T-helper 2 cell treated with Interferon-gamma antibody and Interleukin-4, amounts not matched to agents 100 ng/mL and 5 ng/mL, for 36 hours (primary cell): ENCODE measurements around the gene SHKBP1. TPM values are rescaled to one million over a fixed set of nuclear protein-coding genes. Genes with fewer than 3 reads are reported as not detected.
"Not testable (repeated sequence)": the region's sequence is repeated elsewhere in the genome, so short reads cannot be mapped to it uniquely, and the experiment has no call there.

Source experiments
- intact Hi-C: fragments of 100-400 bp; cut with micrococcal nuclease; formaldehyde crosslinking; loops from one replicate; pipeline ENCODE4 v1.15.1; 2023
- total RNA-seq: library from RNA; stranded (reverse); gene quantifications from 2 replicates; pipeline ENCODE4 v1.2.3, GENCODE V29; 2022

The SHKBP1 gene
- total RNA-seq, 1 donor from 2014 or later = 141 TPM

- intact Hi-C loops = no loop called here
These were observed 5.8 kb downstream of the SHKBP1 start for GRCh38 chr19:40582467-40582866.

- intact Hi-C loops = no loop called here
These were observed 6.6 kb downstream of the SHKBP1 start for GRCh38 chr19:40583283-40583682.

- intact Hi-C loops = no loop called here
These were observed 7.3 kb downstream of the SHKBP1 start for GRCh38 chr19:40584007-40584406.

GRCh38 chr19:40585241-40585981 is 8.7 kb downstream of the SHKBP1 start:
- intact Hi-C loops = no loop called here

GRCh38 chr19:40585982-40586422 is 9.3 kb downstream of the SHKBP1 start:
- intact Hi-C loops = no loop called here

- intact Hi-C loops = no loop called here
These were observed 9.9 kb downstream of the SHKBP1 start for GRCh38 chr19:40586611-40587010.

- intact Hi-C loops = no loop called here
These were observed 11.6 kb downstream of the SHKBP1 start for GRCh38 chr19:40588110-40588854.

- intact Hi-C loops = no loop called here
These were observed 12.4 kb downstream of the SHKBP1 start for GRCh38 chr19:40588926-40589569.

GRCh38 chr19:40589591-40590429 is 13.1 kb downstream of the SHKBP1 start:
- intact Hi-C loops = no loop called here

- intact Hi-C loops = no loop called here
These were observed 14.0 kb downstream of the SHKBP1 start for GRCh38 chr19:40590464-40591265.

- intact Hi-C loops = not testable (repeated sequence)
These were observed 15.1 kb downstream of the SHKBP1 start for GRCh38 chr19:40591724-40592123.

GRCh38 chr19:40592170-40592569 is 15.5 kb downstream of the SHKBP1 start:
- intact Hi-C loops = no loop called here

GRCh38 chr19:40594255-40594654 is 17.6 kb downstream of the SHKBP1 start:
- intact Hi-C loops = no loop called here

GRCh38 chr19:40594657-40595091 is 18.0 kb downstream of the SHKBP1 start:
- intact Hi-C loops = no loop called here

- intact Hi-C loops = no loop called here
These were observed 20.1 kb downstream of the SHKBP1 start for GRCh38 chr19:40596608-40597328.

- intact Hi-C loops = no loop called here
These were observed 20.7 kb downstream of the SHKBP1 start for GRCh38 chr19:40597329-40597838.

- intact Hi-C loops = loop anchor here (1.0 to 2.0 kb wide), 5 partner anchors 22 to 294 kb away; partner anchors contain the start of genes BLVRB and SHKBP1
These were observed 21.6 kb downstream of the SHKBP1 start for GRCh38 chr19:40598121-40598917.

GRCh38 chr19:40598918-40599307 is 22.2 kb downstream of the SHKBP1 start:
- intact Hi-C loops = loop anchor here (1.0 to 2.0 kb wide), 5 partner anchors 22 to 294 kb away; partner anchors contain the start of genes BLVRB and SHKBP1
